Chondrocyte (in vitro differentiated cells): ENCODE data around the gene TYRP1. TPM values are rescaled to one million over a fixed set of nuclear protein-coding genes. Genes with fewer than 3 reads are reported as not detected.

ENCODE experiments used
- DNase-seq: peaks from one replicate; pipeline ENCODE4 v3.0.0; 2021; ENCODE audit warnings: mixed read lengths, low spot score
- H3K27ac Mint-ChIP-seq: one replicate; pipeline ENCODE4 v1.8.0; 2021; ENCODE audit warnings: mild to moderate bottlenecking, moderate library complexity, mixed read lengths; ENCODE audit not compliant: unreplicated experiment
- H3K27me3 Mint-ChIP-seq: 2 replicates; pipeline ENCODE4 v1.8.0; 2021; ENCODE audit warnings: low read depth, mixed read lengths
- H3K36me3 Mint-ChIP-seq: 2 replicates; pipeline ENCODE4 v1.8.0; 2021; ENCODE audit warnings: low read depth, mixed read lengths
- H3K4me1 Mint-ChIP-seq: 2 replicates; pipeline ENCODE4 v1.8.0; 2021; ENCODE audit warnings: low read depth, mild to moderate bottlenecking, mixed read lengths
- H3K4me3 Mint-ChIP-seq: one replicate; pipeline ENCODE4 v1.8.0; 2021; ENCODE audit warnings: mild to moderate bottlenecking, moderate library complexity, mixed read lengths; ENCODE audit not compliant: unreplicated experiment
- H3K9me3 Mint-ChIP-seq: 2 replicates; pipeline ENCODE4 v1.8.0; 2021; ENCODE audit warnings: low read depth, mixed read lengths
- CTCF ChIP-seq: fragments of 200-600 bp; sonication (generic); IDR thresholded peaks from 2 replicates; pipeline ENCODE4 v1.5.0; 2021; ENCODE audit warnings: antibody characterized with exemption, mild to moderate bottlenecking, moderate library complexity
- total RNA-seq: library from RNA; stranded (reverse); gene quantifications from 3 replicates; pipeline ENCODE4 v1.2.1, GENCODE V29; 2021

Gene TYRP1
- total RNA-seq, 1 donor from 2014 or later, result 0.10 TPM

- no peaks in the 10 kb centered on the region for H3K27me3 Mint-ChIP-seq
- no peak for TF ChIP-seq CTCF
- H3K4me3 Mint-ChIP-seq, result no peak overlapping the region
- peaks cover 3% of the 10 kb centered on the region for H3K9me3 Mint-ChIP-seq
- H3K36me3 Mint-ChIP-seq, result no peaks in the 10 kb centered on the region
- H3K4me1 Mint-ChIP-seq, result peaks cover 34% of the 10 kb centered on the region
- H3K27ac Mint-ChIP-seq, result no peak overlapping the region
- DNase-seq, result no peak
Measured at GRCh38 chr9:12695474-12695873, 2.3 kb downstream of the TYRP1 start.

- Mint-ChIP-seq H3K27me3 (no peaks in the 10 kb centered on the region), H3K4me1 (peaks cover 43% of the 10 kb centered on the region), H3K9me3 (peaks cover 3% of the 10 kb centered on the region), H3K36me3 (no peaks in the 10 kb centered on the region), H3K4me3 (no peak overlapping the region), H3K27ac (no peak overlapping the region)
- TF ChIP-seq CTCF, result no peak
- DNase-seq, result no peak
Measured at GRCh38 chr9:12696931-12697622, 3.9 kb downstream of the TYRP1 start.

GRCh38 chr9:12697719-12698118, 4.5 kb downstream of the TYRP1 start:
- H3K4me1 Mint-ChIP-seq, result peaks cover 46% of the 10 kb centered on the region
- H3K4me3 Mint-ChIP-seq, result no peak overlapping the region
- TF ChIP-seq CTCF, result no peak
- H3K36me3 Mint-ChIP-seq, result no peaks in the 10 kb centered on the region
- H3K27me3 Mint-ChIP-seq, result no peaks in the 10 kb centered on the region
- H3K9me3 Mint-ChIP-seq, result no peaks in the 10 kb centered on the region
- no peak for DNase-seq
- H3K27ac Mint-ChIP-seq, result peak overlapping the region; percentile 80

- Mint-ChIP-seq H3K4me3 (no peak overlapping the region), H3K9me3 (no peaks in the 10 kb centered on the region), H3K27ac (no peak overlapping the region), H3K27me3 (no peaks in the 10 kb centered on the region), H3K36me3 (no peaks in the 10 kb centered on the region), H3K4me1 (peaks cover 46% of the 10 kb centered on the region)
- DNase-seq, result no peak
- TF ChIP-seq CTCF, result no peak
Measured at GRCh38 chr9:12698266-12698665, 5.1 kb downstream of the TYRP1 start.

- H3K27ac Mint-ChIP-seq, result no peak overlapping the region
- peaks cover 53% of the 10 kb centered on the region for H3K4me1 Mint-ChIP-seq
Measured at GRCh38 chr9:12698986-12699385, 5.8 kb downstream of the TYRP1 start.

More at GRCh38 chr9:12698986-12699385, 5.8 kb downstream of the TYRP1 start:
- no peaks in the 10 kb centered on the region for H3K27me3 Mint-ChIP-seq
- no peaks in the 10 kb centered on the region for H3K36me3 Mint-ChIP-seq
- H3K4me3 Mint-ChIP-seq, result no peak overlapping the region
- TF ChIP-seq CTCF, result no peak
- H3K9me3 Mint-ChIP-seq, result no peaks in the 10 kb centered on the region
- no peak for DNase-seq
